Sigmoid colon (tissue), 4 donors: ENCODE results near the gene WWTR1.

Source experiments
- POLR2A ChIP-seq, 2 donors: fragments of 450-650 bp; IDR thresholded peaks; one replicate each; pipeline ENCODE4 v1.6.1; 2016; ENCODE audit warnings: antibody characterized with exemption in 2 of 2, mild to moderate bottlenecking in 2 of 2, moderate library complexity in 2 of 2
- POLR2AphosphoS5 ChIP-seq, 4 donors: sonication (generic); formaldehyde crosslinking; IDR thresholded peaks; one replicate each; pipeline ENCODE4 v1.6.1; 2017; ENCODE audit warnings: antibody characterized with exemption in 4 of 4
- TF ChIP-seq, protein P1 (sequence below), 4 experiments: fragments of 450-650 bp in 3 of 4; fragments of 200-600 bp in 1 of 4; IDR thresholded peaks; one replicate each; pipeline ENCODE4 v1.5.1; 2016 to 2019; ENCODE audit warnings: antibody characterized with exemption in 4 of 4, mild to moderate bottlenecking in 3 of 4, moderate library complexity in 2 of 4

DNA sequence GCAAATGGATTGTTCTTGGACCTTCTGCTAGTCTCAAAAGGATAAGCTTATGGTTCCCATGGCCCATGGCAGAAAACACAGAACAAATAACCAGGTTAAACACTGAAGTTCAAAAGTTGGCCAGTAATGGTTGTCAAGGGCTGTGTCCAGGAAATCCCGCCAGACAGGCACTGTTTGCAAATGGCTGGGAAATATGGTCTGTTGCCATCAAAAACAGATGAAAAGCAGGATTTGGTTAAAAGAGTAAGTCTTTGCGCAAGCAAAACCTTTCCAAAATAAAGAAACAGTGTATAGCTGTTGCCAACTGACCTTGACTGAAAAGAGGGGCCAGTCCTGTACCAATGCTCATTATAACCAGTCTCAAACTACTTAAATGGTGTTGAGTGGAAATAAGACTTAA lies 58.6 kb downstream of the WWTR1 start:
- TF ChIP-seq POLR2A (IDR thresholded peaks at IDR 0.05) (no peak), POLR2AphosphoS5 (IDR thresholded peaks at IDR 0.05) (no peak)
- TF ChIP-seq, protein P1, sequence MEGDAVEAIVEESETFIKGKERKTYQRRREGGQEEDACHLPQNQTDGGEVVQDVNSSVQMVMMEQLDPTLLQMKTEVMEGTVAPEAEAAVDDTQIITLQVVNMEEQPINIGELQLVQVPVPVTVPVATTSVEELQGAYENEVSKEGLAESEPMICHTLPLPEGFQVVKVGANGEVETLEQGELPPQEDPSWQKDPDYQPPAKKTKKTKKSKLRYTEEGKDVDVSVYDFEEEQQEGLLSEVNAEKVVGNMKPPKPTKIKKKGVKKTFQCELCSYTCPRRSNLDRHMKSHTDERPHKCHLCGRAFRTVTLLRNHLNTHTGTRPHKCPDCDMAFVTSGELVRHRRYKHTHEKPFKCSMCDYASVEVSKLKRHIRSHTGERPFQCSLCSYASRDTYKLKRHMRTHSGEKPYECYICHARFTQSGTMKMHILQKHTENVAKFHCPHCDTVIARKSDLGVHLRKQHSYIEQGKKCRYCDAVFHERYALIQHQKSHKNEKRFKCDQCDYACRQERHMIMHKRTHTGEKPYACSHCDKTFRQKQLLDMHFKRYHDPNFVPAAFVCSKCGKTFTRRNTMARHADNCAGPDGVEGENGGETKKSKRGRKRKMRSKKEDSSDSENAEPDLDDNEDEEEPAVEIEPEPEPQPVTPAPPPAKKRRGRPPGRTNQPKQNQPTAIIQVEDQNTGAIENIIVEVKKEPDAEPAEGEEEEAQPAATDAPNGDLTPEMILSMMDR (IDR thresholded peaks at IDR 0.05), result no peak
